Breast epithelium (tissue), 3 donors: Measurements from ENCODE around the gene PRKACA.

Source experiments
- POLR2A ChIP-seq: fragments of 450-650 bp; IDR thresholded peaks from one replicate; pipeline ENCODE4 v1.6.1; 2016; ENCODE audit warnings: antibody characterized with exemption, mild to moderate bottlenecking, moderate library complexity
- POLR2AphosphoS5 ChIP-seq, 3 donors: sonication (generic); formaldehyde crosslinking; IDR thresholded peaks; one replicate each; pipeline ENCODE4 v1.6.1; 2017; ENCODE audit warnings: antibody characterized with exemption in 3 of 3
- TF ChIP-seq, protein P1 (sequence below), 3 donors: fragments of 450-650 bp; IDR thresholded peaks; one replicate each; pipeline ENCODE4 v1.5.1; 2016 to 2017; ENCODE audit warnings: antibody characterized with exemption in 3 of 3, mild to moderate bottlenecking in 3 of 3, moderate library complexity in 3 of 3

DNA sequence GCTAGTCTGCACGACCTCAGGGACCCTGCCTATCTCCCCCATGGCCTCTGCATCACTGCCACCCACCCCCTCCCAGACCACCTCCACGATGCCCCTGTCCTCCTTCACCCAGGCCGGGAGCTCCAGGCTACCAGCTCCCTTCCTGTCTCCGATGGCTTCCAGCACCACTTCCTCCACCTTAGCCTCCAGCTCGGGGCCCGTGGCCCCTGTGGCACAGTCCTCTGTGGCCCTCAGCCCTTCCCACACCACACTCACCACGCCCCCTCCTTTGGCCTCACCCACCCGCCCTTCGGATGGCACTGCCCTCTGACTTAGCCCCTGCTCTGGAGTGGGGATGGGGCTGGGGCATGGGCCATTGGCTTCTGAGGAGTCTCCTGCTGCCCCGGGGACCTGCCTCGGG is 62.8 kb downstream of the PRKACA start:
- TF ChIP-seq, protein P1, sequence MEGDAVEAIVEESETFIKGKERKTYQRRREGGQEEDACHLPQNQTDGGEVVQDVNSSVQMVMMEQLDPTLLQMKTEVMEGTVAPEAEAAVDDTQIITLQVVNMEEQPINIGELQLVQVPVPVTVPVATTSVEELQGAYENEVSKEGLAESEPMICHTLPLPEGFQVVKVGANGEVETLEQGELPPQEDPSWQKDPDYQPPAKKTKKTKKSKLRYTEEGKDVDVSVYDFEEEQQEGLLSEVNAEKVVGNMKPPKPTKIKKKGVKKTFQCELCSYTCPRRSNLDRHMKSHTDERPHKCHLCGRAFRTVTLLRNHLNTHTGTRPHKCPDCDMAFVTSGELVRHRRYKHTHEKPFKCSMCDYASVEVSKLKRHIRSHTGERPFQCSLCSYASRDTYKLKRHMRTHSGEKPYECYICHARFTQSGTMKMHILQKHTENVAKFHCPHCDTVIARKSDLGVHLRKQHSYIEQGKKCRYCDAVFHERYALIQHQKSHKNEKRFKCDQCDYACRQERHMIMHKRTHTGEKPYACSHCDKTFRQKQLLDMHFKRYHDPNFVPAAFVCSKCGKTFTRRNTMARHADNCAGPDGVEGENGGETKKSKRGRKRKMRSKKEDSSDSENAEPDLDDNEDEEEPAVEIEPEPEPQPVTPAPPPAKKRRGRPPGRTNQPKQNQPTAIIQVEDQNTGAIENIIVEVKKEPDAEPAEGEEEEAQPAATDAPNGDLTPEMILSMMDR (IDR thresholded peaks at IDR 0.05), result no peak
- TF ChIP-seq POLR2AphosphoS5 (IDR thresholded peaks at IDR 0.05), result no peak
- TF ChIP-seq POLR2A, result no peak
